ENCODE data around the gene CAMTA1.
"Not testable (repeated sequence)": the region's sequence is repeated elsewhere in the genome, so short reads cannot be mapped to it uniquely, and the experiment has no call there.

CAMTA1 gene

GRCh38 chr1:7159116-7159781 lies 374.0 kb downstream of the CAMTA1 start:
- no peak overlapping the region for H3K27ac ChIP-seq
- DNase-seq (ENCODE audit: low read depth, low spot score) = no peak

DNA sequence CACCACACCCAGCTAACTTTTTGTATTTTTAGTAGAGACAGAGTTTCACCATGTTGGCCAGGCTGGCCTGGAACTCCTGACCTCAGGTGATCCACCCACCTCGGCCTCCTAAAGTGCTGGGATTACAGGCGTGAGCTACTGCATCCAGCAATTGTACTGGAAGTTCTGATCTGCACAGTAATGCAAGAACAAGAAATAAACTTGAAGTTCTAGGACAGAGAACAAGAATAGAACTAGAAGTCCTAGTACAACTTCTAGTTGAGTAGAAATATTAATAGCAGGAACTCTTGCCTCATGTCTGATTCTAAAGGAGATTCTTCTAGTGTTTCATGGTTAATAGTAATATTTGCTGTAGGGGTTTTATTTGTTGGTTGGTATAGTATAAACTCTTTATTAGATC lies 383.3 kb downstream of the CAMTA1 start:
- DNase-seq (ENCODE audit: low read depth, low spot score); H3K27ac ChIP-seq: not testable (repeated sequence)

DNA sequence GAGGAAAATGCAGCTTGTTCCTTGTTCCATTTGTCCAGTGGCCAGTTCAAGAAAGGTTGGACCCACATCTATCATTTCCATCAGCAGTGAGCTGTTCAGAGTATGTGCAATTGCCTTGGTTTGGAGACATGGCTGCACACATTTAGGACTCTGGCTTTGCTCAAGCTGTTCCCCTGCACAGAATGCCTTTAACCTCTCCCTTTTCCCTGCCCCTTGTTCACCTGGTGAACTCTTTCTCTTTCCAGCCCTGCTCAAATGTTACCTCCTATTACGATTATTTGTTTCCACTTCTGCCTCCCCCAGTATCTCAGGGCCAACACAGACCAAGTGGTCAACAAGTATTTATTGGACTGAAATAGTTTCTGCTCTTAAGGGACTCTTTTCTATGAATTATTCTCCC lies 385.9 kb downstream of the CAMTA1 start:
- DNase-seq (ENCODE audit: low read depth, low spot score) = no peak
- no peak overlapping the region for H3K27ac ChIP-seq

DNA sequence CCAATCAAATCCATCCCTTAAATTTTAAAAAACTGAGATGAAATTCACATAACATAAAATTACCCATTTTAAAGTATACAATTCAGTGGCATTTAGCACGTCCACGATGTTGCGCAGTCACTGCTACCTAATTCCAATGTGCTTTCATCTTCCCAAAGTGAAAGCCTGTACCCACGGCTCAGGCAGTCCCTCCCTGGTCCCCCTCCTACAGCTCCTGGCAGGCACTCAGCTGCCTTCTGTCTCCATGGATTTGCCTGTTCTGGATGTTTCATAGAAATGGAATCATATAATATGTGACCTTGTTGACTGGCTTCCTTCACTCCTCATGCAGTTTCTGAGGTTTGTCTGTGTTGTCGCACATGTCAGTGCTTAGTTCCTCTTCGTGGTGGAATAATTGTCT lies 386.3 kb downstream of the CAMTA1 start:
- no peak overlapping the region for H3K27ac ChIP-seq
- DNase-seq (ENCODE audit: low read depth, low spot score) = no peak

GRCh38 chr1:7172804-7173203 lies 387.6 kb downstream of the CAMTA1 start:
- DNase-seq (ENCODE audit: low read depth, low spot score) = no peak
- no peak overlapping the region for H3K27ac ChIP-seq

GRCh38 chr1:7174561-7174960 lies 389.3 kb downstream of the CAMTA1 start:
- DNase-seq (ENCODE audit: low read depth, low spot score) = no peak
- H3K27ac ChIP-seq = no peak overlapping the region

DNA sequence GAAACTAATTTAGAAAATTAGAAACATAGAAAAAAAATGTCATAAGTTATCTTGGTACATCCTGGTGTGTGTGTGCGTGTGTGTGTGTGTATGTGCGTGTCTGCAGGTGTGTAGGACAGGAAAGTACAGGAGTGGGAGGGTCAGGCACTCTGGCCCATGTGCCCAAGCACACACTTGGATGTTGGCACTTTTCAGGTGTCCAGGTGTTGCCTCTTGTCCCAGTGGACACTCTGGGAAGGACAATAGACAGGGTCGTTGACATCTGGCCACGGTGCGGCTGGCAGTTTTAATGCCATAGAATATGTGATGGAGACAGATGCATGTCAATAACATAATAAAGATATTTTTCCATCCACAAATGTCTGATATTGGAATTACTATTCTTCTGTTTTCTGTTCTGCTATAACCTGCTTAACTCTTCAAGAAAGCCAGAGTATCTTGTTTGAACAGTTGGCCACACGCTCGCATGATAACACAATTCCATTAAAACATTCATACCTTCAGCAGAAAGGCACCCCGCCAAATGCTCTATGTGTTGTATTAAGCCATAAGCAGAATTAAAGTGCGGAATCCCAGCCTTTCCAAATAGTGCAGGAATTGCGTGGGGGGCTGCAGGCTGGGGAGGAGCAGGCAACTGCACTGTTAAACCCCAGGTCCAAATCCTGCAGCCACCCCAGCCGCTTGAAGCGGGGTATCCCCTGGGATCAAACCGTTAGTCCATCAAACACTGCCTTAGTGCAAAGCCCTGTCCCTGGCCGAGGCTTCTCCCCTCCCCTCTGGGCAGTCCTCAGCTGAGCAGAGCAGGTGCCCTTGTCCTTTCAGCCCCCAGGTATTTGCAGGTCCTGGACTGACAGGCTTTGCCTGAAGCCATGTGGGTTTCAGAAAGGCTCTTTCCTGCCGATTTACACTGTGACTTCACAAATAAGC lies 390.0 kb downstream of the CAMTA1 start:
- H3K27ac ChIP-seq = no peak overlapping the region
- no peak for DNase-seq (ENCODE audit: low read depth, low spot score)

DNA sequence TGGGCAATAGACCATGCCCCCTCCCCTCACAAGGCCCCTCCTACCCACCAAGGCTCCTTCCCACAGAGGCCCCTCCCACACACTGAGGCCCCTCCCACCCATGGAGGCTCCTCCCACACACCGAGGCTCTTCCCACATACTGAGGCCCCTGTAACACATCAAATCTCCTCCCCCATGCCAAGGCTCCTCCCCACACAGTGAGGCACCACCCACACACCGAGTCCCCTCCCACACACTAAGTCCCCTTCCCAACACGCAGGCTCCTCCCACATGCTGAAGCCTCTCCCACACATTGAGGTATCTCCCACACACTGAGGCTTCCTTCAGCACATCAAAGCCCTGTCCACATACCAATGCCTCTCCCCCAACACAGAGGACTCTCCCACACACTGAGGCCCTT lies 391.8 kb downstream of the CAMTA1 start:
- DNase-seq (ENCODE audit: low read depth, low spot score) = no peak
- H3K27ac ChIP-seq = no peak overlapping the region

GRCh38 chr1:7177438-7178146 lies 392.3 kb downstream of the CAMTA1 start:
- H3K27ac ChIP-seq = no peak overlapping the region

GRCh38 chr1:7178336-7178735 lies 393.1 kb downstream of the CAMTA1 start:
- no peak for DNase-seq (ENCODE audit: low read depth, low spot score)
- no peak overlapping the region for H3K27ac ChIP-seq

More at GRCh38 chr1:7177438-7178146, 392.3 kb downstream of the CAMTA1 start:
- DNase-seq (ENCODE audit: low read depth, low spot score) = no peak

GRCh38 chr1:7178741-7179140 lies 393.5 kb downstream of the CAMTA1 start:
- no peak overlapping the region for H3K27ac ChIP-seq
- DNase-seq (ENCODE audit: low read depth, low spot score) = no peak

- no peak for DNase-seq (ENCODE audit: low read depth, low spot score)
- H3K27ac ChIP-seq = no peak overlapping the region
Measured at GRCh38 chr1:7185721-7186120, 400.5 kb downstream of the CAMTA1 start.

GRCh38 chr1:7186382-7187111 lies 401.3 kb downstream of the CAMTA1 start:
- no peak overlapping the region for H3K27ac ChIP-seq
- DNase-seq (ENCODE audit: low read depth, low spot score) = no peak

DNA sequence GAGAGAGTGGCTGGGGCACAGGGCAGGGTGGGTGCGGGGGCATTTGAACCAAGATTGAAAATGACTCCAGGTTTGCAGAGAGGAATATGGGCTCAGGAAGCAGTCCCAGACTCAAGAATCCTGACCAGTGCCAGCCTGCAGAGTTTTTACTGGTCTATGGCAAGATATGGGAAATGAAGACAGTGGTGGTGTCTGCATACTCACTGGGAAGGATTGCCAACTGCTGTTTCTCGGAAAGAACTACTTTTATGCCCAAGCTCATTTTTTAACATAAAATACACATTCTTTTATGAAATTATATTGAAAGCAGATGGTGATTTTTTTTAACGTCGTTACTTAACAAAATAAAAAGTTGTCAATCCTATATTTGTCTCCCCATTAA lies 401.8 kb downstream of the CAMTA1 start:
- no peak for DNase-seq (ENCODE audit: low read depth, low spot score)
- no peak overlapping the region for H3K27ac ChIP-seq

DNA sequence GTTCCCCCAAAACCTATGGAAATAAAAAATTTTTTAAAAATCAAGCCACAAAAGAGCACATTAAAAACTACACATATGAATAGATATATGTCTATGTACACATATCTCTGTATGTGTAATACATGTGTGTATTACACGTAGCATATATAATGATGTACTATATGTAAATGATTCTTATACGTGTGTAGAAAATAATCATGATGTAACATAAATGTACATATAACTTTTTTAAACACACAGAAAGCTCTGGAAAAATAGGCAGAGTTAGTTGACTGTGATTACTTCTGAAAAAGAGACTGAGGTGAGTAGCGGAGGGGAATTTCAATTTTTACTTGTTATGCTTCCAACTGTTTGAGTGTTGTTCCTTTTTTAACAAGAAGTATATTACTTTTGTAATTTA lies 405.0 kb downstream of the CAMTA1 start:
- no peak for DNase-seq (ENCODE audit: low read depth, low spot score)
- H3K27ac ChIP-seq = no peak overlapping the region

DNA sequence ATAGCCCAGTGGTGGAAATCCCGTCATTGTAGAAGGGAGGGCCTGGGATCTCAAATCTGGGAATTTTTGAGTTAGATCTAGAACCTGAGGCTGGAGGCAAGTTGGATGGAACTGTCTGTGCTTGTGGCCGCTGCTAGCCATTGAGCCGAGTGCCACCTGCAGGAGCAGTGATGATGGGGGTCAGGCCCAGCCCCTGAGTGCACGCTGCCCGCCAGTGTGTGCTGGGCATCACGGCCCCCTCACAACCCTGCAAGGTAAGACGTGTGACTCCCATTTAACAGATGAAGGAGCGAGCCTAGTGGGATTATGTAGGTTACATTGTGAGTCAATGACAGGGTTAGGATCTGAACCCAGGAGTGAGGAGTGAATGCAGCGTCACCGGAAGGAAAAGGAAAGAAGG lies 407.2 kb downstream of the CAMTA1 start:
- H3K27ac ChIP-seq = no peak overlapping the region
- no peak for DNase-seq (ENCODE audit: low read depth, low spot score)

- H3K27ac ChIP-seq = no peak overlapping the region
- DNase-seq (ENCODE audit: low read depth, low spot score) = no peak
Measured at GRCh38 chr1:7196036-7196911, 411.0 kb downstream of the CAMTA1 start.

DNA sequence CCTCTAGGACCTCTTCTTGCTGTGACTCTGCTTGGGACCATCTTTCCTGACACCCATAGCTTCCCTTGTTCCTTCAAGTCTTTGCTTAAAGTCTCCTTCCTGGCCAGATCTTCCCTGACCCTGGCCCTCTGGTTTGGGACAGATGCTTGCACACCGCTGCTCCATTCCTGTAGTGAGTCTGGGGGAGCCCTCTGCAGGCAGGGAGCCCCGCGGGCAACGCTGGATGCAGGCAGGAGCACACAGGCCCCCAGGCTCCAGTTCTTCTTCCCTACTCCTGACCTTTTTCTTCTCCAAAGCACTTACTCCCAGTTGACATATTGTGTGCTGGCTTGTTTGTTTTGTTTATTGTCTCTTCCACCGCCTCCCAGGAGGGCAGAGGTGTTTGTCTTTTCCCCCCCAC lies 413.4 kb downstream of the CAMTA1 start:
- no peak overlapping the region for H3K27ac ChIP-seq
- no peak for DNase-seq (ENCODE audit: low read depth, low spot score)

GRCh38 chr1:7199077-7199779 lies 414.0 kb downstream of the CAMTA1 start:
- DNase-seq (ENCODE audit: low read depth, low spot score) = no peak
- no peak overlapping the region for H3K27ac ChIP-seq
